ENCODE measurements around the gene KIF26B. TPM values are rescaled to one million over a fixed set of nuclear protein-coding genes. Genes with fewer than 3 reads are reported as not detected.

Gene KIF26B
- total and polyA plus RNA-seq, 10 of the 15 experiments (the other 5 are each of a cell fraction or from before 2014, with no cell fraction given), result 0.35 to 11.6 (median 2.2) TPM

GRCh38 chr1:245650441-245650960 lies 495.7 kb downstream of the KIF26B start (continued):
- TF ChIP-seq CHD2 (IDR thresholded peaks at IDR 0.05; ENCODE audit: borderline replicate concordance, low read depth, low read length) (no peak), ZNF592 (IDR thresholded peaks at IDR 0.05) (no peak)

- Histone ChIP-seq H3K27me3 (replicated peaks in 1 of 2; ENCODE audit: control insufficient read depth in 2 of 2, insufficient read depth in 2 of 2, low read length in 1 of 2) (no peaks in the 10 kb centered on the region), H3K36me3 (ENCODE audit: control insufficient read depth in 2 of 2, insufficient read depth in 2 of 2, low read length in 1 of 2) (no peaks in the 10 kb centered on the region), H3K9ac (ENCODE audit: control insufficient read depth, insufficient read depth, low read length) (no peak overlapping the region), H3K4me1 (ENCODE audit: control insufficient read depth, insufficient read depth, low read length) (peaks cover 10% of the 10 kb centered on the region), H3K9me3 (replicated peaks; ENCODE audit: control insufficient read depth, insufficient read depth, low read length) (no peaks in the 10 kb centered on the region; the same call in 2 of the 3 replicates), H2AFZ (ENCODE audit: control insufficient read depth, low read depth, low read length) (no peak overlapping the region), H3K79me2 (ENCODE audit: control insufficient read depth, insufficient read depth, low read length) (peaks cover 17% of the 10 kb centered on the region), H3K4me3 (no peak overlapping the region), H4K20me1 (ENCODE audit: control insufficient read depth, insufficient read depth) (no peaks in the 10 kb centered on the region), H3K27ac (ENCODE audit: control insufficient read depth, insufficient read depth) (no peak overlapping the region), H3K4me2 (ENCODE audit: control insufficient read depth, insufficient read depth) (no peak overlapping the region; the same call in 1 of the 2 replicates)
- ChIA-PET RAD21 (ENCODE audit: unreplicated experiment) (interaction anchor here (1.2 to 1.3 kb wide), 2 partner anchors 160 to 237 kb away, joined by 3 to 4 read pairs; no protein-coding TSS in a partner anchor), POLR2A (interaction anchor here (0.9 kb wide), 1 partner anchor 17 kb away, joined by 3 read pairs; no protein-coding TSS in a partner anchor), SMC1A (ENCODE audit: uncharacterized antibody, unreplicated experiment) (interaction anchor here (0.8 to 1.5 kb wide), 3 partner anchors 19 to 238 kb away, joined by 3 to 5 read pairs (median 4); no protein-coding TSS in a partner anchor), CTCF (interaction anchor here (0.7 to 0.9 kb wide), 2 partner anchors 14 to 338 kb away, joined by 3 read pairs; no protein-coding TSS in a partner anchor)
- FAIRE-seq (no peak), ATAC-seq (no peak), DNase-seq (ENCODE audit: low read depth, low spot score) (no peak)
- in situ Hi-C loops (cut with MboI) (no loop called here), intact Hi-C loops (cut with micrococcal nuclease; ENCODE audit: unreplicated experiment) (no loop called here)
- no TSS peak for BruUV-seq (replicated peaks)
- 44% methylated on average over 3 of the region's 3 CpGs for WGBS (ENCODE audit: insufficient coverage, insufficient replicate concordance, low lambda C conversion rate, missing lambda C conversion rate)
- no peak for TF ChIP-seq MAX (IDR thresholded peaks at IDR 0.05; ENCODE audit: low read depth, low read length)
- TF ChIP-seq PAX5 (IDR thresholded peaks at IDR 0.05; ENCODE audit: borderline replicate concordance, low read depth, low read length), result no peak
- TF ChIP-seq RAD21 (IDR thresholded peaks at IDR 0.05; ENCODE audit: insufficient read depth, low read depth, low read length), result no peak
- no peak for TF ChIP-seq CBX5 (IDR thresholded peaks at IDR 0.05; ENCODE audit: low read depth)
- TF ChIP-seq HCFC1 (IDR thresholded peaks at IDR 0.05; ENCODE audit: low read length), result no peak
Observed at GRCh38 chr1:245651093-245651492, 496.3 kb downstream of the KIF26B start.
